ENCODE results near the gene EDIL3.

DNA sequence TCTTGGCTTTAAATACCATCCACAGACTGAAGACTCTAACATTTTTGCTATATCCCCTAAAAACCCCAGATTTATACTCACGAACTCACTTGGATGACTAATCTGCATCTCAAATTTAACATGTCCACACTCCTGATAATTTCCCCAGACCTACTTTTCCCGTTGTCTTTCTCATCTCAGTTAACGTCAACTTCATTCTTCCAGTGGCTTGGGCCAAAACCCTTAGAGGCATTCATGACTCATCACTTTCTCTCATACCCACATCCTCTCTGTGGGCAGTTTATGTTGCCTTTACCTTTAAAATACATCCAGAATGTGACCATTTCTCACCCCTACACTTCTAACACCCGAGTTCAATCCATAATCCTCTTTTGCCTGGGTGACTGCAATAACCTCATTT, 96.7 kb downstream of the EDIL3 start:
- no peak for TF ChIP-seq POLR2A (IDR thresholded peaks at IDR 0.05)
- no peak for TF ChIP-seq POLR2AphosphoS5 (IDR thresholded peaks at IDR 0.05)
- no peak for TF ChIP-seq EP300 (IDR thresholded peaks at IDR 0.05)
- TF ChIP-seq, protein P1, sequence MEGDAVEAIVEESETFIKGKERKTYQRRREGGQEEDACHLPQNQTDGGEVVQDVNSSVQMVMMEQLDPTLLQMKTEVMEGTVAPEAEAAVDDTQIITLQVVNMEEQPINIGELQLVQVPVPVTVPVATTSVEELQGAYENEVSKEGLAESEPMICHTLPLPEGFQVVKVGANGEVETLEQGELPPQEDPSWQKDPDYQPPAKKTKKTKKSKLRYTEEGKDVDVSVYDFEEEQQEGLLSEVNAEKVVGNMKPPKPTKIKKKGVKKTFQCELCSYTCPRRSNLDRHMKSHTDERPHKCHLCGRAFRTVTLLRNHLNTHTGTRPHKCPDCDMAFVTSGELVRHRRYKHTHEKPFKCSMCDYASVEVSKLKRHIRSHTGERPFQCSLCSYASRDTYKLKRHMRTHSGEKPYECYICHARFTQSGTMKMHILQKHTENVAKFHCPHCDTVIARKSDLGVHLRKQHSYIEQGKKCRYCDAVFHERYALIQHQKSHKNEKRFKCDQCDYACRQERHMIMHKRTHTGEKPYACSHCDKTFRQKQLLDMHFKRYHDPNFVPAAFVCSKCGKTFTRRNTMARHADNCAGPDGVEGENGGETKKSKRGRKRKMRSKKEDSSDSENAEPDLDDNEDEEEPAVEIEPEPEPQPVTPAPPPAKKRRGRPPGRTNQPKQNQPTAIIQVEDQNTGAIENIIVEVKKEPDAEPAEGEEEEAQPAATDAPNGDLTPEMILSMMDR (IDR thresholded peaks at IDR 0.05), result no peak

Measured in upper lobe of left lung (tissue), 4 donors.